Measurements from ENCODE around the gene EMC7.
"Not testable (repeated sequence)": the region's sequence is repeated elsewhere in the genome, so short reads cannot be mapped to it uniquely, and the experiment has no call there.

Gene EMC7

DNA sequence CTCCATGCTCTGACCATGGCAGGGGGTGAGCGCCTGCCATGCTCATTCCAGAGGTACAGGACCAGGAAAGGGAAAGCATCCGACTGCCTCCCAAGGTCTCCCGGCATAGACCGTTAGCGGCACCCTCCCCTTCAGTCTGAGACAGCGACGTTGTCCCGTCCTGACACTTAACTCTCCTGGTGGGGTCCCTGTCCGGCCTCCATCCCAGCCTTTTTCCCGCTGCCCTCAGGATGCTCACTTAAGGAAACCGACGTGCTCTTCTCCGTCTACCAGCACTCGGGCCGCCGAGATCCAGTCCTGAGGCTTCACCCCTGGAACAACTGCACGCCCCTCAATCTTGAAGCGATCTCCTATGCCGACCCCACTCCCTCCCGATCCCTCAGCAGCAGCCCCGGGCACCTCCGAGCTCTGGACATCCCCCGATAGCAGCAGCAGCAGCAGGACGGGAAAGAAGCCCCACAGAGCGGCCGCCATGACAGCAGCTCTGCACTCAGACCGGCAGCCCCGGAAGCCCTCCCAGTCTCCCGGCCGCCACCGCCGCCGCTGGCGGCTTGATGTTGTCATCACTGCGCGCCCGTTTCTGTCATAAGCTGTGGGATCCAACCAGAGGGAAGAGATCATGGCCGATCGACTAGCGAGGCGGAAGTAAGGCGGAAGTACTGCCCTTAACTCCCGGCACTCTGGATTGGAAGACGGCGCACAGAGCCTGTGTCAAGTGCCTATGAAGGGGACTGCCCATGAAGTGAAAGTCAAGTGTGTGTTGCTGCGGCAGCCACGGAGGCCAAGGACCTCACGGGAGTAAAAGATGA lies at the start of gene EMC7, which contains the start of gene PGBD4:
EMC7 (minus strand) TSS at position 497 of the 809 bp plus-strand sequence; CDS start at position 474, 23 bp downstream.
PGBD4 (plus strand) TSS at position 718 of the 809 bp plus-strand sequence. CDS start 449 bp downstream, outside the sequence.
- peak; percentile 97 for DNase-seq (ENCODE audit: low read depth)

DNA sequence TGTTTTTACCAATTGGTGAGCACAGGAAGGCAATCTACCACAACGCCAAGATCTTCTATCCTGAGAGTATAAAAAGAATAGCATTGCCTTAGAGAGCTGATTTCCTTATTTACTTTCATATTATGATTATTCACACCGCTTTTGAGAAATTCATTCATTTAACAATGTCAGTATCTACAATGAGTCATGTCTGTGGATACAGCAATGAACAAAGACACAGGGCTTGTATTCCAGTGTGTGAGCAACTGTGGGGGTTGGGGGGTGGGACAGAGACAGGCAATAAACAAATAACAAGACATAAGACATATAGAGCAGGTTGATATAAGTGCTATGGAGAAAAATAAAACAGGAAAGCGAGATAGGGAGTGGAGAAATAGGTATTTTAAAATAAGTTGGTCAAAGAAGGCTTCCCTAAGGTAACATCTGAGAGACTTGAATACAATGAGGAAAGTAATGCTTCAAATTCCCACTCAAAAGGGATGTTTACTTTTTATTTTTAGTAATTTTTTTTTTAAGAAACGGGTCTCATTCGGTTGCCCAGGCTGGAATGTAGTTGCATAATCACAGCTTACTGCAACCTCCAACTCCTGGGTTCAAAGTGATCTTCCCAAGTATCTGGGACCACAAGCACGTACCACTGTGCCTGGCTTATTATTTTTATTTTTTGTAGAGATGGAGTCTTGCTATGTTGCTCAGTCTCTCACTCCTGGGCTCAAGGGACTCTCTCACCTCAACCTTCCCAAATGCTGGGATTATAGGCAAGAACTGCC lies 45.9 kb upstream of the EMC7 start:
- DNase-seq (ENCODE audit: low read depth) = no peak

DNA sequence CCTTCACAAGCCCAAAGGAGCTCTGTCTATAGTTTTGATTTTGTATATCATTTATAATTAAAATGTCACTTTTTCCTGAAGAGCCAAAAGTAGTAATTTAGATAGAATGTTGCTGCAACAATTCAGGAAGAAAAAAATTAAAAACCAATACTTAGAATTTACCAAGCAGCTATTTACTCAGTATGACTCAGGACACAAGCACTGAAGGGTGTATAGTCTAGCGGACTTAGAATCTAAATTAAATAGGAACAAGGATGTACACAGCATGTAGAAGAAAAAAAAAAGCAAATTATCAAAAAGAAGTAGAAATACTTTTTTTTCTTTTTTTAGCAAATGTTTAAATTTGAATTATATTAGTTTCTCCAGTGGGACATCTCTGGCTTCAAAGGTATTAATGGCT lies 31.8 kb upstream of the EMC7 start:
- DNase-seq (ENCODE audit: low read depth) = no peak

DNA sequence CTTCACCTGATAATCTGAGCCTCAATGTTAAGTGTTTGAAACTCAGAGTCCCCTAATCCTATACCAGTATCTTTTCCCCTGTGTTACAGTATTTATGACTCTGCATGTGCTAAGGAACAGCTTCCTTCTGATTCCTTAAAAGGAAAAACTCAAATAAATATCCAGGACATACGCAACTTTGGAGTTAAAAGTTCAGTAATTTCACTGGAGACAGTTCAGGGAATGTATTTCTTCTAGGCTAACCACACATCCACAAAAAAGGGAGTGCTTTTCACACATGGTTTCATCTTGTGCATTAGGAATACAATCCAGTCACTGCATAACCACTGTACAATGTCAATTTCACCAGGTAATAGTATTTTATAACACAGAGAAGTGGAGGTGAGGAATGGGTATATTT lies 31.2 kb upstream of the EMC7 start:
- no peak for DNase-seq (ENCODE audit: low read depth)

DNA sequence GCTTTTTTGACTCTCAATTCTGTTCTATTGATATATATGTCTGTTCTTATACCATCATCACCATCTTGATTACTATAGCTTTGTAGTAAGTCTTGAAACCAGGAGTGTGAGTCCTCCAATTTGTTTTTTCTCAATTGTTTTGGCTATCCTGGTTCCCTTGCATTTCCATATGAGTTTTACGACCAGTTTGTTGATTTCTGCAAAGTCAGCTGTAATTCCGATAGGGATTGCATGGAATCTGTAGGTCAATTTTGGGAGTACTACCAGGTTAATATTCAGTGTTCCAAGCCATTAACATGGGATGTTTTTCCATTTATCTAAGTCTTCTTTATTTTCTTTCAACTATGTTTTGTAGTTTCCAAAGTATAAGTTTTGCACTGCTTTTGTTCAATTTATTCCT lies 27.2 kb upstream of the EMC7 start:
- DNase-seq (ENCODE audit: low read depth) = no peak

DNA sequence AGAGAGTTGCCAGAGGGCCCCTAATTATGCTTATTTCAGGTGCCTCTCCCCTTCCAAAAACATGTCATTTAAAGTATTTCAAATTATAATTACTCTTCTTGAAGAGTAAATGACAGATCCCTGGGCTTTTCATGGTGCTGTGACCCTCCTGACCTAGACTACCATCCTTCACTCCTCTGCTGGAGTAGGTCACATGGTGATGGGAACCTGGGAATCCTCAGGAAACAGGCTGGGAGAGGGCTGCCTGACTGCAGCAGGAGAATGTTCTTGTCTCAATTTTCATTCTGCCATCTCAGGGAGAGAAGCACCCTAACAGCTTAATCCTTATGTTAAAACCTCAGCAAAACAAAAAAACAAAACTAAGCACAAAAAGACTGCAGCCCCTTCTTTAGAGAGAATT lies 24.9 kb upstream of the EMC7 start:
- no peak for DNase-seq (ENCODE audit: low read depth)

DNA sequence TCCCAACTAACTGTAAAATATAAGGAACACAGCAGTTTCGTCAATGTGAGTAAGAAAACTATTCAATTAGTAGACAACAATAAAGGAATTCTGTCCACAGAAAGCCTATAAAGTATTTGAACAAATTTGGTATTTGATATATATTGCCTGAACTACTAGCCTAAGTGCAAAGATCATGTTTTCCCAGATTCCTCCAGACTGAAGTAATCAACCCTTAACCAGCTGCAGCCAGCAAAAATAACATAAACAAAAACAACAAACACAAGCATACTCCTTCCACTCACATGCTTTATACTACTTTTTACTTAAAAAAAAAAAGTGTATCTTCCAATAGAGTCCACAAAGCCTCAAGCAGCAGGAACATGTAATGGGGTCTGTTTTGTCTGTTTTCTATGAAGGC lies 24.3 kb upstream of the EMC7 start:
- no peak for DNase-seq (ENCODE audit: low read depth)

DNA sequence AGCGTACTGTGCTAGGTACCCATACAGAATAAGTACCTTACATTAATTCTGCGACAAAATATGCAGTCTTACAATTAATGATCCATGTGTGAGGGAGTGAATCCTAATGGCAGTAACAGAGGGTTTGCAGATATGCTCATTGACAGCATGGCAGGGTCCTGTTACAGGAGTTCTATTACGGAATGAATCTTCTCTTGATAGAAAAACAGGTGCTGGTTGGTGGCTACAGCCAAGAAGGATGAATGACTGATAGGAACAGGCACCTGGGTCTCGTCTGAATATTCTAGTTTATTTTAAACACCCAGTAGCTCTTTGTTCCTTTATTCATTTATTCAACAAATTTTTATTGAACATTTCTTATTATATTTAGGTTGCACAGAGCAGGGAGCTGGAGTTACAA lies 23.0 kb upstream of the EMC7 start:
- DNase-seq (ENCODE audit: low read depth) = no peak

DNA sequence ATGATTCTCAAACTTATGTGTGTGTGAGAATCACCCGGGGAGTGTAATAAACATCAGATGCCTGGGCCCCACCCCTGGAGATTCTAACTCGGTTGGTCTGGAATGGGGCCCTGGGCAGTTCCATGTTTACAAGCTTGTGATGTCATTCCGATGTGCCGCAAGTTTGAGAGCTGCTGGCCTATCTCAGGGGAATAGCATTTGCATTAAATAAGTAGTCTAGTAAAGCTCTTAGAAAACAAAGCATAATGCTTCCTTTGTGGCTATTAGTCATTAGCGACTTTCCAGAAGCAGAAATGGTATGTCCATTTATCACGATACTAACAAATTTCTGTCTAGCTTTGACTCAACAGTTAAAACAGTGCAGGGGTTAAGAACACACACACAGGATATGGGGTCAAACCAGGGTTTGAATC lies 21.1 kb upstream of the EMC7 start:
- DNase-seq (ENCODE audit: low read depth) = peak; percentile 65

DNA sequence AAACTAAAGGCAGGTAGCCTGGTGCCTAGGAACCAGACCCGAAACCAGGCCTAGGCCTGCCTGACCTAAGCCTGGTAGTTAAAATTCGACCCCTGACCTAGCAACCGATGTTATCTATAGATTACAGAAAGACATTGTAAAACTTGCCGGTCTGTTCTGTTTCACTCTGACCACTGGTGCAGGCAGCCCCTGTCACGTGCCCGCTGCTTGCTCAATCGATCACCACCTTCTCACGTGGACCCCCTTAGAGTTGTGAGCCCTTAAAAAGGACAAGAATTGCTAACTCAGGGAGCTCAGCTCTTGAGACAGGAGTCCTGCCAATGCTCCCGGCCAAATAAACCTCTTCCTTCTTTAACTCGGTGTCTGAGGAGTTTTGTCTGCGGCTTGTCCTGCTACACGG lies 20.1 kb upstream of the EMC7 start:
- not testable (repeated sequence) for DNase-seq (ENCODE audit: low read depth)

DNA sequence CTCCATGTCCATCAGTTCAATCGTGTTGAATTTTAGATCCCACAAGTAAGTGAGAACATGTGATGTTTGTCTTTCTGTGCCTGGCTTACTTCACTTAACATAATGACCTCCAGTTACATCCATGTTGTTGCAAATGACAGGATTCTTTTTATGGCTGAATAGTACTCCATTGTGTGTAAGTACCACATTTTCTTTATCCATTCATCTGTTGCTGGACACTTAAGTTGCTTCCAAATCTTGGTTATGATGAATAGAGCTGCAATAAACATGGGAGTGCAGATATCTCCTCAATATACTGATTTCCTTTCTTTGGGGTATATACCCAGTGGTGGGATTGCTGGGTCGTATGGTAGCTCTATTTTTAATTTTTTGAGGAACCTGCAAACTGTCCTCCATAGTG lies 18.8 kb upstream of the EMC7 start:
- not testable (repeated sequence) for DNase-seq (ENCODE audit: low read depth)

DNA sequence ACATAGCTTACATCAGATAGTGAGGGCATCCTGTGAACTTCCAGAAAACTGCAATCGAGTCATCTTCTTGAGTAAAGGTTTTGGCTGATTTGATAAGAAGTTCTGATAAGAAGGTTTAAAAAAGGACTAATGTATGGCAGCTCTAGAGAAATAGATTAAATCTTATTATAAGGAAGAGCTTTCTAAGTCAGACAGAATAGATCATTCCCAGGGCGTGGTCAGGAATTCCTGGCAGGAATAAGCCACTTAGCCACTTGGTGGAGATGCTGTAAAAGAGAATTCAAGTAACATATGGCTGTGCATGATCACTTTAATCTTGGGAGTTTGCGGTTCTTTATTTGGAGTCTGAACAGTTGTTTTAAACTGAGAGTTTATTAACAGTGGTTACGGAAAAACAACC lies 17.6 kb upstream of the EMC7 start:
- DNase-seq (ENCODE audit: low read depth) = no peak

DNA sequence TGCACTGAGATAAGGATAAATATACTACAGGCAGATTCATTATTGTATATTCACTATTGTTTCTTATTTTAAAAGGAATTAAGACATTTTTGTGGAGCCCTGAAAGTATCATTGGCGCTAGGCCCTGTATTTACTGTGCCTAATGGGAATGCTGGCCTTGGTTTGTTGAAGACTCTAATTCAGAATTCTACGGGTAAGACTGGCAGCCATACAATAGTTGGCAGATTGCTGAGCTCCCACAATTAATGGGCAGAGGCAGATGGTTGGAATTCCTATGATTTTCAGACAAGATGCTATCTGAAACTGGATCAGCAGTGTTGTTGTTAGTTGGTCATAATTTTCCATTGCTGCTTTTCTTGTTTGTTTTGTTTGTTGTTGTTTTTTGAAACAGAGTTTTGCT lies 15.0 kb upstream of the EMC7 start:
- no peak for DNase-seq (ENCODE audit: low read depth)

DNA sequence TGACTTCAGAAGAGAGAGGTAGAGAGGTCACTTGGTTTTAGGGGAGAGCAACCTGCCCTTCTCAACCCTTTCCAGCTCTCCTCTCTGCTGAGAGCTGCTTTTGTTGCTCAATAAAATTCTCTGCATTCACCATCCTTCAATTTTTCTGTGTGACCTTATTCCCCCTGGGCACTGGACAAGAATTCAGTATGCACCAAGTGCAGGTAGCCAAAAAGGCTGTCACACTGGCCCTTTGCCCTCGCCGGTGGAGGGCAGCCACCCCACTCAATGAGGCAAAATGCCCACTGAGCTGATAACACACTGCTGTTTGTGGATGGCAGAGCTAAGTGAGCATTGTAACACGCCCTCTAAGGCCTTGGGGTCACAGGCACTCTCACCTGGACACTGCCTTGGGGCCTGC lies 13.1 kb upstream of the EMC7 start:
- no peak for DNase-seq (ENCODE audit: low read depth)

DNA sequence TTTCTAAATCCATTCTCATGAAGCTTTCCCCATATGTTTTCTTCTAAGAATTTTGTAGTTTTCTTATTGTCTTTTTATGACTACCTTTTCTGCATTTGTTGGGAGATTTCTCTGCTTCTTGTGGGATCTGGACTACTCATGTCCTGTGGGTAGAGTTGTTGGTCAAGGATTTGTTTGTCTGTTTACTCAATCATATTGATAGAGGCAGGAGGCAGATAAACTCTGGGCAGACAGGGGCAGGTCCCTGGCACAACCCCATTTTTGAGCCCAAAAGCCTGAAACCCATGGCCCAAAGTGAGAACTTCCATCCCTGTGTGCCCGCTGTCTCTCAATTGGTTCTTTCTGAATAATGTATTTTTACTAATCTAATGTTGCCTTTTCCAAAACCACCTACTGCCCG lies 12.6 kb upstream of the EMC7 start:
- no peak for DNase-seq (ENCODE audit: low read depth)

DNA sequence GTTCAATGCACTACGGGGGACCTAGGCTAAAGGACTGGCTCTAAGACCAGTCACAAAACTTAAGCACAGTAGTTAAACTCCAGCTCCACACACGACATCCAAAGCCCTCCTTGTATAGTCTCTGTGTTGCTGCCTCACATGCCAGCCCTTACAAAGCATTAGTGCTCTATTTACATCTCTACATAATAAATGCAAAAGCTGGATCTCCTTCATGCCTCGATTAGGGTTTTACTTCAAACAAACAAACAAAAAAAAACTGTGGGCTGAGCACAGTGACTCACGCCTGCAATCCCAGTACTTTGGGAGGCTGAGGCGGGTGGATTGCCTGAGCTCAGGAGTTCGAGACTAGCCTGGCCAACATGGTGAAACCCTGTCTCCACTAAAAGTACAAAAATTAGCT lies 9.8 kb upstream of the EMC7 start:
- DNase-seq (ENCODE audit: low read depth) = no peak

DNA sequence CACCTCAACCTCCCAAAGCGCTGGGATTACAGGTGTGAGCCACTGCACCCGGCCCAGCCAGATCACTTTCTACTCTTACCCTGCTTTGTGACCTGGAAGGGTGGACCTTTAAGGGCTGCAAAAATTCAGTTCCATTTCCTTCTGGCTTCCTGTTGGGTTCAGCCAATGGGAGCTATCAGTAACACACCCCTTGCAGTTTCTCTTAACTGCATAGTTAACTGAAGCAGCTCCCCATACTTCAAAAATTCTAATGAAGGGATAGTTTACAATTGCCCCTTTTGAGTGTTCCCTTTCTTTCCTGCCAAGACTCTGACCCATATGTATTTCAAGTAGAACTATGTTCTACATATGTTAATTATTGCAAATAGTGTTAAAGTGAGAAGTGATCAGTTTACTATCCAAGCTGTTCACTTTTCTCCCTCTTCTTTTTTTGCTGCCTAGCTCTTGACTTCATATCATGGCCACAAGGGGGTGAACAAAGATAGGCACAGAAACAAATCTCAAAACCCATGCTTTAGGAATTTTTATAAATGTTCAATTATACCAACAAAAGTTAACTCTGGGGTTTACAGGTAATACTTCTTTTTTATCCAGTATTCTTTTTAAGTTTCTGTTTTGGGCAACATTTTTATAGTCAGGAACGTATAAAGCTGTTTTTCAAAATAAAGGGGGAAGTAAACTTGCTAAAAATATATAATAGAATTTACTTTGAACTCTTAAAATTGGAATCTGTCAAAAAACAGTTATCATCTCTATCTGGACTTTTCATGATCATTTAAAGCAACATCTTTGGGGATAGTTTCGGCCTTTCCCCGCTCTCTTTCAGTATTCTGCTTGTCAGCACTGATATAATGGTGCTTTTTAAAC lies 8.4 kb upstream of the EMC7 start:
- no peak for DNase-seq (ENCODE audit: low read depth)

DNA sequence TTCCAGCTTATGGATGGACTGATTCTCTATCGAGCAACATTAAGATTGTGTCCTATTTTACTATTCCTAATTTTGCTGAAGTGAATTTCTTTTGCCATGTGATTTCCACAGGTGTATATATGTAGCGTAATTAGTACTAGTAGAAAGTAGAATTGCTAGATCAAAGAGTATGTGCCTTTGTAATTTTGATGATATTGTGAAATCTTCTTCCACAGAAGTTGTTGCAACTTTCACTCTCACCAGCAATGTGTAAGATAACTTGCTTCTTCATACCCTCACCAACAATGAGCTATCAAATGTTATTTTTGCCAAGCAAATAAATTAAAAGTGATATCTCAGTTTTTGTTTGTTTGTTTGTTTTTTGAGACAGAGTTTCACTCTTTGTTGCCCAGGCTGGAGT lies 5.7 kb upstream of the EMC7 start:
- DNase-seq (ENCODE audit: low read depth) = no peak

DNA sequence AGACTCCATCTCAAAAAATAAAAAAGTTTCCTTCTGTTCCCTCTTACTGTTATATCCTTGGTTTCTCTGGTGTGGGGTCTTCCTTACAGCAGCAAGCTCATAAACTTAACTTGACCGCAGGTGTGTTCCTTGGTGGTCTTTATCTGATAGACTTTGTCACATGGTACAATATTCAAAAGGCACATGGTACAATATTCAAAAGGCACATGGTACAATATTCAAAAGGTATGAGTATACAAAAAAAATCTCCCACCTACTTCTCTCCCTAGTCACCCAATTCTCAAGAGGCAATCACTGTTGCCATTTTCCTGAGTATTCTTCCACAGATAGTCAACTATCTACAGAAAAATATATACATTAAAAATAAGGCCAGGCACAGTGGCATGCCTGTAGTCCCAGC lies 4.8 kb upstream of the EMC7 start:
- no peak for DNase-seq (ENCODE audit: low read depth)

DNA sequence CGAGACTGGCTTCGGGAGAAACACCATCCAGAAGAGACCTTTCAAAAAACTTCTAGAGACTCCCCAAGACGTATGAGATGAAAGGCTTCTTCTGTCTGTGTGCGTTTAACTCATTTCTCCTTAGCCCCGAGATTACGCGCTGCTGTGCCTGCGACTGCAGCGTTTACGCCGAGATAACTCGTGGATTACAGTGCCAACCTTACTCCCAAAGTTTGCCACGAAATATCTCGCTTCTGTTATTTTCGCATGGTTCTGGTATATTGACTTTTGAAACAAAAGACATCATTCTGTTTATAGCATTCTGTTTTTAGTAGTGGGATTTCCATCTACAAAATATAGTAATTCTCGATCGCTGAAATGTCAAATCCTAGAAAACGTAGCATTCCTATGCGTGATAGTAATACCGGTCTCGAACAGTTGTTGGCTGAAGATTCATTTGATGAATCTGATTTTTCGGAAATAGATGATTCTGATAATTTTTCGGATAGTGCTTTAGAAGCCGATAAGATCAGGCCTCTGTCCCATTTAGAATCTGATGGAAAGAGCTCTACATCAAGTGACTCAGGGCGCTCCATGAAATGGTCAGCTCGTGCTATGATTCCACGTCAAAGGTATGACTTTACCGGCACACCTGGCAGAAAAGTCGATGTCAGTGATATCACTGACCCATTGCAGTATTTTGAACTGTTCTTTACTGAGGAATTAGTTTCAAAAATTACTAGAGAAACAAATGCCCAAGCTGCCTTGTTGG lies 688 bp upstream of the EMC7 start:
- DNase-seq (ENCODE audit: low read depth) = no peak

DNA sequence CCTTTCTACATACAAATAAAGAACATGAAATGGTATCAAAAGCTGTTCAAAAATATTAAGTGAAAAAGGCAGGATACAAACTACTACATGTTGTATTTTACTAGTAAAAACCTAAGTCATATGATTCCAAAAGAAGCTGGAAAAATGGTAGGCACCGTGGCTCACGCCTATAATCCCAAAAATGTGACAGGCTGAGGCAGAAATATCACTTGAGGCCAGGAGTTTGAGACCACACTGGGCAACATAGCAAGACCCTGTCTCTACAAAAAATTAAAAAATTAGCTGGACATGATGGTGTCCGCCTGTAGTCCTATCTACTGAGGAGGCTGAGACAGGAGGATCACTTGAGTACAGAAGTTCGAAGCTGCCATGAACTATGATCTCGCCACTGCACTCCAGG lies 1.7 kb downstream of the EMC7 start:
- DNase-seq (ENCODE audit: low read depth) = no peak

DNA sequence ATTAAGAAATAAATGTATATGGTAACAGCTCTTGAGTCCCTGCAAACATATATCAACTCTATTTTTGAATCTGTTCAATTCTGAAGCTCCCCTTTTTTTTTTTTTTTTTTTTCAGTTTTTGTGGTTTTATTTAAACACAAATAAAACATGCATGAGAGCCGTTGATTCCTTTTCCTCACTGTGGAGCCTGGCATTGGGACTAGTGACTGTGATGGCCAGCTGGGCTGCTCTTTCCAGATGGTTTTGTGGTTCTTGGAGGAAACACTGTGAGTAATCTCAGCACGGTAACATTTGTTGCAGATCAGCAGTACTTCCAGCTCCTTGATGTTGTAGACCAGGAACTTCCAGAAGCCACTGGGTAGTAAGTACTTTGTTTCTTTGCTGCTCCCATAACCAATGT lies 15.9 kb downstream of the EMC7 start:
- DNase-seq (ENCODE audit: low read depth) = no peak
